Upper lobe of left lung (tissue), 6 donors: Measurements from ENCODE around the gene TRIM56. TPM values are rescaled to one million over a fixed set of nuclear protein-coding genes. Genes with fewer than 3 reads are reported as not detected.

Experiments
- ATAC-seq, 2 donors: fragments of 200-7000 bp; cut with Tn5 transposase; one replicate each; pipeline ENCODE4 v1.9.1; 2022; ENCODE audit warnings: mild to moderate bottlenecking in 2 of 2, moderate library complexity in 2 of 2; ENCODE audit not compliant: low FRiP score in 2 of 2
- DNase-seq, 2 donors: peaks; one replicate each; pipeline ENCODE4 v3.0.0-alpha.2; 2019 to 2020
- H3K27ac ChIP-seq, 4 donors: fragments of 200-600 bp; sonication (generic); one replicate each; pipeline ENCODE4 v1.5.1; 2016 to 2019
- H3K27me3 ChIP-seq, 4 donors: fragments of 200-600 bp; sonication (generic); one replicate each; pipeline ENCODE4 v1.5.1; 2017 to 2019
- H3K36me3 ChIP-seq, 4 donors: fragments of 200-600 bp; sonication (generic); one replicate each; pipeline ENCODE4 v1.5.1; 2016 to 2019
- H3K4me1 ChIP-seq, 4 donors: fragments of 200-600 bp; sonication (generic); one replicate each; pipeline ENCODE4 v1.5.1; 2018 to 2019
- H3K4me3 ChIP-seq, 4 donors: fragments of 200-600 bp; sonication (generic); one replicate each; pipeline ENCODE4 v1.5.1; 2017 to 2019; ENCODE audit warnings: mild to moderate bottlenecking in 2 of 4, moderate library complexity in 1 of 4
- H3K9me3 ChIP-seq, 4 donors: fragments of 200-600 bp; sonication (generic); one replicate each; pipeline ENCODE4 v1.5.1; 2018 to 2019
- CTCF ChIP-seq, 6 experiments: fragments of 450-650 bp in 4 of 6; fragments of 200-600 bp in 2 of 6; sonication (generic) in 2 of 6; IDR thresholded peaks; one replicate each; pipeline ENCODE4 v1.5.1; 2016 to 2019; ENCODE audit warnings: antibody characterized with exemption in 6 of 6
- EP300 ChIP-seq, 4 donors: sonication (generic); formaldehyde crosslinking; IDR thresholded peaks; one replicate each; pipeline ENCODE4 v1.5.1; 2017; ENCODE audit warnings: antibody characterized with exemption in 4 of 4, control low read depth in 2 of 4
- POLR2A ChIP-seq, 4 donors: fragments of 450-650 bp; IDR thresholded peaks; one replicate each; pipeline ENCODE4 v1.5.1; 2016 to 2017; ENCODE audit warnings: antibody characterized with exemption in 4 of 4, mild to moderate bottlenecking in 2 of 4
- POLR2AphosphoS5 ChIP-seq, 2 donors: sonication (generic); formaldehyde crosslinking; IDR thresholded peaks; one replicate each; pipeline ENCODE4 v1.5.1; 2017; ENCODE audit warnings: antibody characterized with exemption in 2 of 2
- WGBS, 2 donors: methylation state at CpG; one replicate each; pipeline ENCODE4 v1.1.5; 2017 to 2018; 5-methylcytosine and 5-hydroxymethylcytosine counted together
- total RNA-seq, 6 donors: library from RNA; depleted of rRNA in 4 of 6; stranded (reverse); fragments of >200 nt in 4 of 6; gene quantifications; one replicate each; pipeline versions ENCODE4 v1.1.0 to v1.2.1, GENCODE V29; 2016 to 2021
- donor health status: DM: no; HTN: no; CAD: no; lungs with moderate emphysema.
- donor health status: DM: no; HTN: yes; CAD: no; lungs with severe emphysema.

Gene TRIM56
- total RNA-seq, 6 donors from 2014 or later, result 25.4 to 66.1 (median 51.3) TPM

GRCh38 chr7:101122933-101123702 lies 37.8 kb downstream of the TRIM56 start:
- TF ChIP-seq EP300 (IDR thresholded peaks at IDR 0.05) (no peak), POLR2A (IDR thresholded peaks at IDR 0.05) (no peak), POLR2AphosphoS5 (IDR thresholded peaks at IDR 0.05) (no peak), CTCF (IDR thresholded peaks at IDR 0.05) (no peak)
- Histone ChIP-seq H3K4me1 (peaks cover 43 to 73% (median 55%) of the 10 kb centered on the region in 4 donors), H3K27ac (peak overlapping the region; percentile 83 to 89 (median 86)), H3K9me3 (no peaks in the 10 kb centered on the region), H3K4me3 (no peak overlapping the region), H3K36me3 (no peaks in the 10 kb centered on the region), H3K27me3 (no peaks in the 10 kb centered on the region)
- ATAC-seq, result no peak
- no peak for DNase-seq
- WGBS, 2 donors, result 87 to 90% methylated on average over 11 of the region's 11 CpGs

GRCh38 chr7:101123703-101124068 lies 38.4 kb downstream of the TRIM56 start:
- H3K27me3 ChIP-seq, result no peaks in the 10 kb centered on the region
- TF ChIP-seq POLR2A (IDR thresholded peaks at IDR 0.05) (no peak), POLR2AphosphoS5 (IDR thresholded peaks at IDR 0.05) (no peak), CTCF (IDR thresholded peaks at IDR 0.05) (no peak), EP300 (IDR thresholded peaks at IDR 0.05) (no peak)
- no peaks in the 10 kb centered on the region for H3K36me3 ChIP-seq
- peak overlapping the region; percentile 83 to 89 (median 86) for H3K27ac ChIP-seq
- ATAC-seq (no peak), DNase-seq (no peak)
- no peak overlapping the region for H3K4me3 ChIP-seq
- H3K9me3 ChIP-seq, result no peaks in the 10 kb centered on the region
- WGBS, 2 donors, result 83 to 97% methylated on average over 3 of the region's 3 CpGs
- peaks cover 43 to 73% (median 55%) of the 10 kb centered on the region in 4 donors for H3K4me1 ChIP-seq

- 35 to 40% methylated on average over 7 of the region's 7 CpGs for WGBS, 2 donors
- ATAC-seq, result peak in 1 of 2 donors; percentile 2
- Histone ChIP-seq H3K27ac (peak overlapping the region; percentile 81 to 87 (median 84)), H3K27me3 (no peaks in the 10 kb centered on the region), H3K36me3 (no peaks in the 10 kb centered on the region), H3K4me3 (no peak overlapping the region), H3K9me3 (no peaks in the 10 kb centered on the region), H3K4me1 (peaks cover 43 to 73% (median 55%) of the 10 kb centered on the region in 4 donors)
- TF ChIP-seq EP300 (IDR thresholded peaks at IDR 0.05) (peak in 1 of 4 donors; percentile 52), POLR2AphosphoS5 (IDR thresholded peaks at IDR 0.05) (peak in 1 of 2 donors; percentile 34), CTCF (IDR thresholded peaks at IDR 0.05) (no peak)
- DNase-seq, result no peak
These were observed 39.2 kb downstream of the TRIM56 start for GRCh38 chr7:101124376-101125056.

- peak; percentile 45 to 78 for DNase-seq
- Histone ChIP-seq H3K4me3 (peak overlapping the region in 1 of 4 donors; percentile 52), H3K27ac (peak overlapping the region; percentile 82 to 87 (median 84)), H3K27me3 (no peaks in the 10 kb centered on the region), H3K9me3 (no peaks in the 10 kb centered on the region), H3K36me3 (peaks cover 0 to 11% (median 3%) of the 10 kb centered on the region in 4 donors), H3K4me1 (peaks cover 43 to 76% (median 56%) of the 10 kb centered on the region in 4 donors)
- TF ChIP-seq POLR2AphosphoS5 (IDR thresholded peaks at IDR 0.05) (peak in 1 of 2 donors; percentile 4), POLR2A (IDR thresholded peaks at IDR 0.05) (no peak), CTCF (IDR thresholded peaks at IDR 0.05) (peak in 1 of 6 experiments; percentile 19), EP300 (IDR thresholded peaks at IDR 0.05) (no peak)
- 23 to 47% methylated on average over 7 to 15 of the region's 15 CpGs for WGBS, 2 donors
- peak; percentile 60 to 75 for ATAC-seq
These were observed 40.8 kb downstream of the TRIM56 start for GRCh38 chr7:101125989-101126650.
